ENCODE measurements around the gene CEACAM16.
"Not testable (repeated sequence)": the region's sequence is repeated elsewhere in the genome, so short reads cannot be mapped to it uniquely, and the experiment has no call there.

The CEACAM16 gene

GRCh38 chr19:44677019-44677811 is 21.7 kb upstream of the CEACAM16 start:
- DNase-seq = no peak

DNA sequence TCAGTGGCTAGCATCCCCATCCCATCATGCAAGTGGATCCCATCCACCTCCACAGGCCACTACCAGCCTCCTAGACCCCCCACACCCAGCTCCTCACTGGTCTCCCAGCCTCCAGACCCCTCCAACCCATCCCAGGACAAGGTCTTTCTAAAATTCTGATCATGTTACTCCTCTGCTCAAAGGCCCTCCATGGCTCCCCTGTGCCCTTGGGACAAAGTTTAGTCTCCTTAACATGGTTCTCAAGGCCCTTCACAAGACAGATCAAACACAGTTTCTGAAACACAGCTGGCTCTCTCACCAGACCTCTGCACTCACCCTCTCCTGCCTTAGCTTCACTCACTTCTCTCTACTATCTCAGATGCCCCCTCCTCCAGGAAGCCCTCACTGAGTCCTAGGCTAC is 18.4 kb upstream of the CEACAM16 start:
- no peak for DNase-seq

DNA sequence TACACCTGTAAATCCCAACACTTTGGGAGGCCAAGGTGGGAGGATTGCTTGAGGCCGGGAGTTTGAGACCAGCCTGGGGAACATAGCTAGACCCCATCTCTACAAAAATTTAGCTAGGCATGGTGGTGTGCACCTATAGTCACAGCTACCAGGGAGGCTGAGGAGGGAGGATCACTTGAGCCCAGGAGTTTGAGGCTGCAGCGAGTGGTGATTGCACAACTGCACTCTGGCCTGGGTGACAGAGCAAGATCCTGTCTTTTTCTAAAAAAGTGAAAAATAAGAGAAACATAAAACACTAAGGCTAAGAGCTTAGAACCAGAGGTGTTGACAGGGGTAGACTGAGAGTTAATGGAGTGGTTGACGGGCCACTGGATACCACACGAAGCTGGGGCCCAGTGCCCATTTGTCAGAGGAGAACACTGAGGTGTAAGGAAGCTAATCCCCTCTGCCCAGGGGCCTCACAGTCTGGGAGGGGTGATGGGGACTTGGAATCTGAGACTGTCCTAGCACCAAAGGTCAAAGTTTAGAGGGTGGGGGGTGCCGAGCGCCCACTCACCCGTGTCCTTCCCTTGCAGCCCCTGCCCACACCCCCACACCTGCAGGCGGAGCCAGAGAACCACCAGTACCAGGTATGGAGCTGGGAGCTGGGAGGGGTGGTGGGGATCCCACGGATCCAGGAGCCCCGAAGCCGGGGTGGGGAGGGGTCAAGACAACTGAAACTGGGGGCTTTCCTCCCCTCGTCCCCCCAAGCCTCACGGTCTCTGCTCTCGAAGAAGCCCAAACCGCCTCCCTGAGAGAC is 16.8 kb upstream of the CEACAM16 start:
- no peak for DNase-seq

DNA sequence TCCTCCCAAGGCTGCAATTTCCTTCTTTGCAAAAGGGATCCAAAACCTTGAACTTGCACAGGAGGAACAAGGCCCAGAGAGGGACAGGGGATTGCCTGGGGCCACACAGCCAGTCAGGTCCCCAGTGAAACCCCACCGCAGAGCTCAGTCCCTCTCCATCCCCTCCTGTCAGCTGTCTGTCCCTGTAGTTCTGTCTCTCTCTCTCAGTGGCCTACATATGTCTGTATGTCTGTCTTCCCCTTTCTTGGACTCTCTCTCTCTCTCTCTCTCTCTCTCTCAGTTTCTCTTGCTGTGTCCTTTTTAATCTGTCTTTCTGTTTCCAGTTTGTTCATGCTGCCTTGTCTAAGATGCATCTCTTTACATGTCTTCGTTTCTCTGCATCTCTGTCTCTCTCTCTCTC is 16.1 kb upstream of the CEACAM16 start:
- no peak for DNase-seq

DNA sequence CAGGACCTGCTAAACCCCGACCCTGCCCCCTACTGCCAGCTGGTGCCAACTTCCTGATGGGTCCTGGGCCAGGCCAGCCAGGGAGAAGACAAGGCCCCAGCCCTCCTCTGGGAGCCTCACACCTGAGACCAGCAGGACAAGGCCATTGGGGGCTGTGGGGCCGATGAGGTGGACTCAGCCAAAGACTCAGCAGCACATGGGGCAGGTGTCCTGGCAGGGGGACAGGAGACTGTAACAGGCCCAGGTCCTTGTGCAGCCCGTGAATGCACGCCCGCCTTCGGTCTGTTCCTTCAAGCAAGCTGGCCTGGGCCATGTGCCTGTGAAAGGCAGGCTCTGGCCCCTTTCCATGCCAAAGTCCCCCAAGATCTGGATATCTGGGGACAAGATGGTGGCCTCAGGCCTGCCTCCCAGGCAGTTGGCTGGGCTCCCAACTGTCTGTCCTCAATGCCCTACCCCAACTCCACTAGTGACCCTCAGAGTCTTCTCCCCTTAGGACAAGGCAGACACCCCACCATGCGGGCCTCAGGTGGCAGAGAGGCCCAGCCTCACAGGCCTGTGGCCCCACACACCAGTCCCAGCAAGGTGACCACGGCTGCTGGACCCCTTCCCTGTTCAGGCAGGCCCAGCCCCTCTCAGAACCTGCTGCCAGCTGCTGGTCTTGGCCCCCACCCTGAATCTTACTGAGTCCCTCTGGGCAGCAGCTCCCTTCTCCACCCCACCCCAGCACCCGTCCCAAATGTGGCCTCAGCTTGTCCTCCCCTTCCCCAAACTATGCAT is 15.3 kb upstream of the CEACAM16 start:
- no peak for DNase-seq

- not testable (repeated sequence) for DNase-seq
These were observed 14.6 kb upstream of the CEACAM16 start for GRCh38 chr19:44684396-44684795.

DNA sequence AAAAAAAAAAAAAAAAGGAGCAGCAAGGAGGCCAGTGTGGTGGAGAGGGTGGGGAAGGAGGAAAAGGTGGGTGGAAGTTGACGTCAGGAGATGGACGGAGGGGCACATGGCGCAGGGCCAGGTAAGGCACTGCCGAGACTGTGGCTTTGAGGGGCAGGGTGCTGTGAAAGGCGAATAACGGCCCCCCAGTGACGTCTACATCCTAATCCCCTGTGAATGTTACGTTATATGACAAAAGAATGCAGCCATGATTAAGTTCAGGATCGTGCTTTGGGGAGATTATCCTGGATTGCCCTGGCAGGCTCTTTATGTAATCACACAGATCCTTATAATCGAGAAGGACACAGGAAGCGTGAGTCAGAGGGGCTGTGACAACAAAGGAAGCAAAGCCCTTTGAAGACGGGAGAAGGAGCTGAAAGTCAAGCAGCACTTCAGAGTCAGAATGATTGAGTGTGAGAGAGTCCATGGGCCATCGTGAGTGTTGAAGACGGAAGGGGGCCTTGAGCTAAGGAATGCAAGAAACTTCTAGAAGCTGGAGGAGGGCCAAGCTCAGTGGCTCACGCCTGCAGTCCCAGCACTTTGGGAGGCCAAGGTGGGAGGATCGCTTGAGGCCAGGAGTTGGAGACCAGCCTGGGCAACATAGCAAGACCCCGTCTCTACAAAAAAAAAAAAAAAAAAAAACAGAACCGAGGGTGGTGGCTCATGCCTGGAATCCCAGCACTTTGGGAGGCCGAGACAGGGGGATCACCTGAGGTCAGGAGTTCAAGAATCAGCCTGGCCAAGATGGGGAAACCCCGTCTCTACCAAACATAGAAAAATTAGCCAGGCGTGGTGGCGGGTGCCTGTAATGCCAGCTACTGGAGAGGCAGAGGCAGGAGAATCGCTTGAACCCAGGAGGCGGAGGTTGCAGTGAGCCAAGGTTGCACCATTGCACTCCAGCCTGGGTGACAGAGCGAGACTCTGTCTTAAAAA is 13.8 kb upstream of the CEACAM16 start:
- DNase-seq = peak; percentile 70 to 84

- DNase-seq = no peak
These were observed 13.1 kb upstream of the CEACAM16 start for GRCh38 chr19:44685877-44686276.

GRCh38 chr19:44686896-44687295 is 12.1 kb upstream of the CEACAM16 start:
- DNase-seq = no peak

GRCh38 chr19:44687888-44688287 is 11.1 kb upstream of the CEACAM16 start:
- no peak for DNase-seq

DNA sequence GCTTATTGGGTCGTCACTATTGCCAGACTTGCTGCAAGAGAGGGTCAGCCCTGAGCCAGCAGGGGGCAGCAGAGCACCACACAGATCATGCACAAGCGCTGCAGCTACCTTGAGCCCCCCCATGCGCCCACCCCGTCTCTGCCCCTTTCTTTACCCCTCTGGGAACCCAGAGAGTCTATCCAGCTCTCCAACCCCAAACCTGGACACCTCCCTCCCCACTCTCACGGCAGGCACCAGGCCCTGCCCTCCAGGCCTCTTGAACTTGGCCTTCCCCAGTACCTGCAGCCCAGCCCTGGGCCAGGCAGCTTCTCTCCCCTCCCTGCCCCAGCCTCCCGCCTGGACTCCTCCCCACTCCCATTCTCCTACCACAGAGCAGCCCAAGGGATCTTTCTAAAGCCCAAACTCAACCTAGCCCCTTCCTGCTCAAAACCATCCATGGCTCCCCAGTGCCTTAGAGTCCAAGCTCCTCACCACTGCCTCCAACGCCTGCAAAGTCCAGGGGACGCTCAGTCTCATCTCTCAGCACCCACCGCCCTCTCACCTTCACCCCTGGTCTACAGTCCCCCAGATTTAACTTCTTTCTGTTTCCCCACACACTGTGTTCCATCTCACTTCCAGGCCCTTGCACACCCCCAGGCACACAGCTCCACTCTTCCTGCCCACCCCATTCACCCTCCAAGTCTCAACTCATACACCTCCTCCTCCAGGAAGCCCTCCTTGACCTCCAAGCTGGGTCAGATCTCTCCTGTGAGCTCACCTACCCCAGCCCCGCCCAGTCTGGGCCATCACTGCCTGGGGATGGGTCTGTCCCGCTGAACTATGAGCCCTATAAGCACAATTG is 9.4 kb upstream of the CEACAM16 start:
- peak in 1 of 2 experiments; percentile 42 for DNase-seq

DNA sequence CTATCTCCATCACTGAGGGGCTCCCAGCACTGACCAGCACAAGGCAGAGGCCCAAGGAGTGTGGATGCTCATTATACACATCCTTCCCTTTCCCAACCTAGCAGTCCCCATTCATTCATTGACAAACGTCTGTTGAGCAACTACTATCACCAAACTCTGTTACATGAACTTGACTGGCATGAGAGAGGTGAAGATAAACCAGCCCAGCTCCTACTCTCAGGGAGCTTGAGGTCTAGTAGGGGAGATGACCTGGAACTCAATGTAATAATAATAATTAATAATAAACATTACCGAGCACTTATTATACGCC is 8.9 kb upstream of the CEACAM16 start:
- no peak for DNase-seq

DNA sequence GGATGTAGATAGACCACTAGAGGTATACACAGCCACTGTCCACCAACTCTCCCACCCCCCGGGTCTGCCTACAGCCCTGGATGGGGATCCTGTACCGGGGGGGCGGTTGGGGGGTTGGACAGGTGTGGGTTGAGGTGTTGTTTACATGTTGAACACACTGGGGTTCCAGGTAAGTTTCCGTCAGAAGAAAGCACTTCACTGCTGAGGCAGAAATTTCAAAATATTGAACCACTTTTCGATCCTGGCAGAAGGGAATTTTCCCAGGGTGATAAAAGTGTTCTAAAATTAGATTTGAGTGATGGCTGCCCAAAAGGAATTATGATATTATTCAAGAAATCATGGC is 6.6 kb upstream of the CEACAM16 start:
- no peak for DNase-seq

GRCh38 chr19:44694184-44694579 is 4.8 kb upstream of the CEACAM16 start:
- DNase-seq = no peak

GRCh38 chr19:44696939-44697669 is 1.8 kb upstream of the CEACAM16 start:
- no peak for DNase-seq

DNA sequence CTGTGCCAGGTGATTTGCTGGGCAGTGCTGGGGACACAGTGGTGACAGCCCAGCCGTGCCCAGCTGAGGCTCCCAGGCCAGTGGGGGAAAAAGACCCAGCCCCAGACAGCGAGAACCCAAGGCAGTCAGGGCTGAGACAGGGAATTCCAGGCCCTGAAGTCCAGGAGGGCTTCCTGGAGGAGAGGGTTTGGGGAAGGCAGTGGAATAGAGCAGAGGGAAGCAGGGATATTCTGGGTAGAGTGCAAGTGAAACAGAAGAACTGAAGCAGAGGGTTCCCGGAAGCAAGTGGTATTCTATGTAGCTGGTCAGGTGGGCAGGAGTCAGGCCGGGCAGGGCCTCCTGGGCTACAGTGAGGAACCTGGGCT is 1.3 kb upstream of the CEACAM16 start:
- no peak for DNase-seq

DNA sequence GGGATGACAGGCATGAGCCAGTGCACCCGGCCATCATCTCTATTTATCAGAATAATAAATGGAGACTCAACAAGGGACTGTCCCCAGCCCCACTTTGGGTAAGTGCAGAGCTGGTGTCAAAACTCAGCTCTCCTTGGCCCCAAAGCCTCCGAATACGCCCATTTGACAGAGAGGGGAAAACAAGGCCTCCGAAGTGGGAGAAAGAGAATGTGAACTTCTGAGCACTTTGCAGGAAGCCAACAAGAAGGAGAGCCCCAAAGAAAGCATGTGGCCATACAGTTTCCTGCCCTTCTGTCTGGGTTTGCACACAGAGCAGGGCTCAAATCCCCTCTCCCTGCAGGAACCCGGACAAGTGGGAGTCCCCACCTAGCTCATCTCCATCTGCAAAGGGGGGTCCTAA is 1.6 kb downstream of the CEACAM16 start:
- DNase-seq = no peak

GRCh38 chr19:44701228-44701627 is 2.3 kb downstream of the CEACAM16 start:
- DNase-seq = no peak

DNA sequence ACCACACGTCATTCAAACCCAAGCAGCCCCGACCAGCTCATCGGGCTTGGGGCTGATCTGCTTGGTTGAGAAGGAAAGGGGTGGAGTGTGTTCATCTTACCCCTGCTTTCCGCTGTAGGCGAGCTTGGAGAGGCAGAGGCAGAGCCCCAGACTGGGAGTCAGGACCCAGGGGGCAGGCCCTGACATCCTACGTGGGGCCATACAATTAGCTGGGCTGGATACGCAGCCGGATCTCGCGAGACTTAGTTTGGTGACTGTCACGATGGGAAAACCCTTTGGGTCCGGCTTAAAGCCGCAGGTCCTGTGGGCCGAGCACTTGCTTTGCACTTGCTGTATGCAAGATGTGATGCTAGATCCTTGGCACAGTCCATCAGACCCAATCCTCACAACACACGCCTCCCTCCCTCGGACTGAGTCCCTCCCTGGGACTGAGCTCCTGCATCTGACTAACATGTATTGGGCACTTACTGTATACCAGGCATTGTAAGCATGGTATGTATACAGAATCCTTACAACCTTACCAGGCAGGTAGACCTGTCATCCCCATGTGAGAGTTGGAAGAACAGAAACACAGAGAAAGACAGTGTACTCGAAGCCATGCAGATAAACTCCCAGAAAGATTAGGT is 3.7 kb downstream of the CEACAM16 start:
- DNase-seq = no peak

GRCh38 chr19:44703336-44704078 is 4.6 kb downstream of the CEACAM16 start:
- DNase-seq = no peak

All from SW 1271 (cell line).